ENCODE data around the gene AIRE.
"Not testable (repeated sequence)": the region's sequence is repeated elsewhere in the genome, so short reads cannot be mapped to it uniquely, and the experiment has no call there.

Gene AIRE

GRCh38 chr21:44265734-44266270 lies 19.9 kb upstream of the AIRE start:
- no peak for DNase-seq (ENCODE audit: low read depth, low spot score)
- H3K27ac ChIP-seq: no peak overlapping the region

- no peak for DNase-seq (ENCODE audit: low read depth, low spot score)
- H3K27ac ChIP-seq: no peak overlapping the region
These were observed 18.0 kb upstream of the AIRE start for GRCh38 chr21:44267655-44268142.

- no peak for DNase-seq (ENCODE audit: low read depth, low spot score)
- no peak overlapping the region for H3K27ac ChIP-seq
These were observed 16.6 kb upstream of the AIRE start for GRCh38 chr21:44269090-44269489.

- no peak for DNase-seq (ENCODE audit: low read depth, low spot score)
- H3K27ac ChIP-seq: no peak overlapping the region
These were observed 14.0 kb upstream of the AIRE start for GRCh38 chr21:44271558-44272283.

GRCh38 chr21:44272284-44272858 lies 13.3 kb upstream of the AIRE start:
- DNase-seq (ENCODE audit: low read depth, low spot score): no peak
- H3K27ac ChIP-seq: no peak overlapping the region

GRCh38 chr21:44273046-44273445 lies 12.6 kb upstream of the AIRE start:
- no peak overlapping the region for H3K27ac ChIP-seq
- no peak for DNase-seq (ENCODE audit: low read depth, low spot score)

- no peak overlapping the region for H3K27ac ChIP-seq
- no peak for DNase-seq (ENCODE audit: low read depth, low spot score)
These were observed 10.6 kb upstream of the AIRE start for GRCh38 chr21:44275041-44275440.

- no peak for DNase-seq (ENCODE audit: low read depth, low spot score)
- H3K27ac ChIP-seq: no peak overlapping the region
These were observed 6.1 kb upstream of the AIRE start for GRCh38 chr21:44279354-44280260.

GRCh38 chr21:44281801-44282200 lies 3.9 kb upstream of the AIRE start:
- no peak overlapping the region for H3K27ac ChIP-seq

GRCh38 chr21:44282370-44282769 lies 3.3 kb upstream of the AIRE start:
- no peak overlapping the region for H3K27ac ChIP-seq
- no peak for DNase-seq (ENCODE audit: low read depth, low spot score)

More at GRCh38 chr21:44281801-44282200, 3.9 kb upstream of the AIRE start:
- DNase-seq (ENCODE audit: low read depth, low spot score): no peak

GRCh38 chr21:44283211-44283785 lies 2.4 kb upstream of the AIRE start:
- H3K27ac ChIP-seq; DNase-seq (ENCODE audit: low read depth, low spot score): not testable (repeated sequence)

GRCh38 chr21:44283948-44284347 lies 1.7 kb upstream of the AIRE start:
- DNase-seq (ENCODE audit: low read depth, low spot score): no peak
- no peak overlapping the region for H3K27ac ChIP-seq

- H3K27ac ChIP-seq: no peak overlapping the region
These were observed 525 bp downstream of the AIRE start for GRCh38 chr21:44286086-44286715.

GRCh38 chr21:44286716-44287632 lies 1.3 kb downstream of the AIRE start:
- no peak for DNase-seq (ENCODE audit: low read depth, low spot score)

More at GRCh38 chr21:44286086-44286715, 525 bp downstream of the AIRE start:
- DNase-seq (ENCODE audit: low read depth, low spot score): no peak

GRCh38 chr21:44288251-44289110 lies 2.8 kb downstream of the AIRE start:
- H3K27ac ChIP-seq: no peak overlapping the region
- no peak for DNase-seq (ENCODE audit: low read depth, low spot score)

More at GRCh38 chr21:44286716-44287632, 1.3 kb downstream of the AIRE start:
- H3K27ac ChIP-seq: no peak overlapping the region

GRCh38 chr21:44289381-44290010 lies 3.8 kb downstream of the AIRE start:
- DNase-seq (ENCODE audit: low read depth, low spot score): no peak
- no peak overlapping the region for H3K27ac ChIP-seq

GRCh38 chr21:44290327-44291077 lies 4.8 kb downstream of the AIRE start:
- no peak overlapping the region for H3K27ac ChIP-seq
- DNase-seq (ENCODE audit: low read depth, low spot score): no peak
